Esophagus muscularis mucosa (tissue), 4 donors: ENCODE measurements around the gene RAB34. TPM values are rescaled to one million over a fixed set of nuclear protein-coding genes. Genes with fewer than 3 reads are reported as not detected.

Experiments used
- DNase-seq: peaks from one replicate; pipeline ENCODE4 v3.0.0-alpha.2; 2017; ENCODE audit errors: extremely low spot score
- H3K27ac ChIP-seq, 4 donors: fragments of 200-600 bp; sonication (generic); replicated peaks in 1 of 4; 1 replicate in 3 of 4; 2 replicates in 1 of 4; pipeline ENCODE4 v1.5.1; 2016 to 2019; ENCODE audit warnings: mild to moderate bottlenecking in 1 of 4
- H3K27me3 ChIP-seq, 4 donors: fragments of 200-600 bp; sonication (generic); one replicate each; pipeline versions ENCODE4 v1.5.1 to v1.6.0; 2016 to 2019
- H3K36me3 ChIP-seq, 4 donors: fragments of 200-600 bp; sonication (generic); one replicate each; pipeline ENCODE4 v1.5.1; 2016 to 2019
- H3K4me1 ChIP-seq, 4 donors: fragments of 200-600 bp; sonication (generic); one replicate each; pipeline ENCODE4 v1.5.1; 2016 to 2019
- H3K4me3 ChIP-seq, 4 donors: fragments of 200-600 bp; sonication (generic); 1 replicate in 2 of 4; 2 replicates in 2 of 4; pipeline ENCODE4 v1.5.1; 2016 to 2019; ENCODE audit warnings: mild to moderate bottlenecking in 4 of 4, moderate library complexity in 1 of 4
- H3K9me3 ChIP-seq, 4 donors: fragments of 200-600 bp; sonication (generic); 1 replicate in 3 of 4; 2 replicates in 1 of 4; pipeline ENCODE4 v1.5.1; 2016 to 2019
- CTCF ChIP-seq, 3 experiments: fragments of 200-600 bp in 2 of 3; fragments of 450-650 bp in 1 of 3; sonication (generic) in 2 of 3; IDR thresholded peaks; one replicate each; pipeline ENCODE4 v1.5.1; 2017 to 2019; ENCODE audit warnings: antibody characterized with exemption in 3 of 3, mild to moderate bottlenecking in 2 of 3, moderate library complexity in 1 of 3
- EP300 ChIP-seq: sonication (generic); formaldehyde crosslinking; IDR thresholded peaks from one replicate; pipeline ENCODE4 v1.6.1; 2017; ENCODE audit warnings: antibody characterized with exemption
- POLR2A ChIP-seq: fragments of 450-650 bp; IDR thresholded peaks from one replicate; pipeline ENCODE4 v1.6.1; 2017; ENCODE audit warnings: antibody characterized with exemption, moderate library complexity, mild to moderate bottlenecking, low read depth
- POLR2AphosphoS5 ChIP-seq, 2 donors: sonication (generic); formaldehyde crosslinking; IDR thresholded peaks; one replicate each; pipeline ENCODE4 v1.6.1; 2017; ENCODE audit warnings: antibody characterized with exemption in 2 of 2
- WGBS: methylation state at CpG from one replicate; pipeline ENCODE4 v1.1.5; 2018; 5-methylcytosine and 5-hydroxymethylcytosine counted together
- intact Hi-C: fragments of 100-400 bp; cut with DNase I; formaldehyde crosslinking; loops from one replicate; pipeline ENCODE4 v1.15.1; 2023
- total RNA-seq, 4 donors: library from RNA; depleted of rRNA; stranded (reverse); fragments of >200 nt; gene quantifications; one replicate each; pipeline versions ENCODE4 v1.1.0 to v1.2.1, GENCODE V29; 2016

RAB34 gene
- total RNA-seq, 4 donors from 2014 or later: 147 to 216 (median 202) TPM

GRCh38 chr17:28705728-28706334, 11.8 kb downstream of the RAB34 start:
- H3K27me3 ChIP-seq: no peaks in the 10 kb centered on the region
- WGBS: 77% methylated on average over 10 of the region's 10 CpGs
- H3K4me3 ChIP-seq: no peak overlapping the region
- peaks cover 6 to 14% (median 11%) of the 10 kb centered on the region in 4 donors for H3K4me1 ChIP-seq
- TF ChIP-seq CTCF (IDR thresholded peaks at IDR 0.05) (no peak), POLR2A (no peak), POLR2AphosphoS5 (IDR thresholded peaks at IDR 0.05) (peak in 1 of 2 donors; percentile 20)
- no peak for DNase-seq
- H3K9me3 ChIP-seq: no peaks in the 10 kb centered on the region
- no peak overlapping the region for H3K27ac ChIP-seq
- H3K36me3 ChIP-seq: peaks cover 24 to 42% (median 38%) of the 10 kb centered on the region in 4 donors
- intact Hi-C loops: loop anchor here (5.0 kb wide), 1 partner anchor 44 kb away; the partner anchor contains the start of genes SDF2 and SUPT6H

GRCh38 chr17:28705074-28705659, 12.5 kb downstream of the RAB34 start:
- peaks cover 2 to 8% (median 5%) of the 10 kb centered on the region in 4 donors for H3K4me1 ChIP-seq
- TF ChIP-seq POLR2A: no peak
- H3K27ac ChIP-seq: no peak overlapping the region
- peaks cover 31 to 49% (median 45%) of the 10 kb centered on the region in 4 donors for H3K36me3 ChIP-seq
- no peak for DNase-seq
- no peaks in the 10 kb centered on the region for H3K27me3 ChIP-seq
- no peak overlapping the region for H3K4me3 ChIP-seq
- 79% methylated on average over 5 of the region's 5 CpGs for WGBS
- H3K9me3 ChIP-seq: no peaks in the 10 kb centered on the region
- intact Hi-C loops: loop anchor here (5.0 kb wide), 1 partner anchor 43 kb away; the partner anchor contains the start of genes SDF2 and SUPT6H

- Histone ChIP-seq H3K4me3 (no peak overlapping the region), H3K4me1 (no peaks in the 10 kb centered on the region), H3K27ac (no peak overlapping the region), H3K36me3 (peaks cover 39 to 57% (median 53%) of the 10 kb centered on the region in 4 donors), H3K27me3 (no peaks in the 10 kb centered on the region), H3K9me3 (no peaks in the 10 kb centered on the region)
- no peak for DNase-seq
- 89% methylated on average over 11 of the region's 14 CpGs for WGBS
- intact Hi-C loops: no loop called here
- TF ChIP-seq POLR2AphosphoS5 (IDR thresholded peaks at IDR 0.05): no peak
- no peak for TF ChIP-seq CTCF (IDR thresholded peaks at IDR 0.05)
- no peak for TF ChIP-seq POLR2A
- no peak for TF ChIP-seq EP300
Measured at GRCh38 chr17:28704219-28704858, 13.3 kb downstream of the RAB34 start.

GRCh38 chr17:28703552-28704218, 14.0 kb downstream of the RAB34 start:
- Histone ChIP-seq H3K27ac (no peak overlapping the region), H3K4me3 (no peak overlapping the region), H3K27me3 (no peaks in the 10 kb centered on the region), H3K36me3 (peaks cover 46 to 64% (median 60%) of the 10 kb centered on the region in 4 donors), H3K4me1 (no peaks in the 10 kb centered on the region), H3K9me3 (no peaks in the 10 kb centered on the region)
- DNase-seq: no peak
- intact Hi-C loops: no loop called here
- 82% methylated on average over 16 of the region's 16 CpGs for WGBS
- TF ChIP-seq EP300 (no peak), POLR2A (no peak), POLR2AphosphoS5 (IDR thresholded peaks at IDR 0.05) (no peak), CTCF (IDR thresholded peaks at IDR 0.05) (no peak)

- Histone ChIP-seq H3K4me3 (no peak overlapping the region), H3K4me1 (no peaks in the 10 kb centered on the region), H3K9me3 (no peaks in the 10 kb centered on the region), H3K27me3 (no peaks in the 10 kb centered on the region), H3K27ac (no peak overlapping the region), H3K36me3 (peaks cover 55 to 73% (median 69%) of the 10 kb centered on the region in 4 donors)
- no peak for DNase-seq
- 67% methylated on average over 3 of the region's 3 CpGs for WGBS
- intact Hi-C loops: no loop called here
- TF ChIP-seq CTCF (IDR thresholded peaks at IDR 0.05) (no peak), POLR2A (no peak), EP300 (no peak), POLR2AphosphoS5 (IDR thresholded peaks at IDR 0.05) (no peak)
Measured at GRCh38 chr17:28702752-28703150, 14.9 kb downstream of the RAB34 start.
